Neural cell (in vitro differentiated cells): Measurements from ENCODE around the gene FCRL6. TPM values are rescaled to one million over a fixed set of nuclear protein-coding genes. Genes with fewer than 3 reads are reported as not detected.

Experiments
- H2AFZ ChIP-seq: fragments of 200-600, 300-800 bp; sonication (generic), shearing (Covaris generic); 2 replicates; pipeline ENCODE4 v1.6.0; 2014; ENCODE audit warnings: low read depth, mild to moderate bottlenecking, antibody characterized with exemption, low read length, moderate library complexity
- H3F3A ChIP-seq: fragments of 200-600 bp; shearing (Covaris generic); 2 replicates; pipeline ENCODE4 v1.6.1; 2016; ENCODE audit warnings: mild to moderate bottlenecking, moderate library complexity, mixed read lengths, antibody characterized with exemption, low read length; ENCODE audit not compliant: insufficient read depth, poor library complexity, severe bottlenecking
- H3K27ac ChIP-seq: fragments of 200-600, 300-800 bp; sonication (generic), shearing (Covaris generic); 2 replicates; pipeline ENCODE4 v1.5.1; 2014; ENCODE audit warnings: mild to moderate bottlenecking, low read length, moderate library complexity
- H3K27me3 ChIP-seq: fragments of 300-800, 200-600 bp; sonication (generic), shearing (Covaris generic); 2 replicates; pipeline ENCODE4 v1.6.0; 2014; ENCODE audit warnings: mild to moderate bottlenecking, low read depth, low read length, moderate library complexity; ENCODE audit not compliant: insufficient read depth
- H3K36me3 ChIP-seq: fragments of 300-800, 200-600 bp; sonication (generic), shearing (Covaris generic); 2 replicates; pipeline ENCODE4 v1.5.1; 2014; ENCODE audit warnings: mild to moderate bottlenecking, antibody characterized with exemption, low read length, moderate library complexity; ENCODE audit not compliant: insufficient read depth
- H3K4me2 ChIP-seq: fragments of 300-800, 200-600 bp; sonication (generic), shearing (Covaris generic); 2 replicates; pipeline ENCODE4 v1.6.0; 2014; ENCODE audit warnings: mild to moderate bottlenecking, low read length
- H3K4me3 ChIP-seq: fragments of 300-800, 200-600 bp; sonication (generic), shearing (Covaris generic); 2 replicates; pipeline ENCODE4 v1.5.1; 2014; ENCODE audit warnings: mild to moderate bottlenecking, low read length, moderate library complexity
- H3K79me2 ChIP-seq: fragments of 200-600 bp; shearing (Covaris generic); replicated peaks from 2 replicates; pipeline ENCODE4 v1.6.0; 2014; ENCODE audit warnings: mild to moderate bottlenecking, low read length, moderate library complexity; ENCODE audit not compliant: insufficient read depth
- H3K9ac ChIP-seq: fragments of 300-800, 200-600 bp; sonication (generic), shearing (Covaris generic); 2 replicates; pipeline ENCODE4 v1.6.1; 2016; ENCODE audit warnings: mild to moderate bottlenecking, low read length, mixed read lengths
- H3K9me2 ChIP-seq: fragments of 200-600 bp; shearing (Covaris generic); 2 replicates; pipeline ENCODE4 v1.6.1; 2016; ENCODE audit warnings: mild to moderate bottlenecking, low read length, mixed read lengths; ENCODE audit not compliant: insufficient read depth
- H3K9me3 ChIP-seq: fragments of 200-600, 300-800 bp; sonication (generic), shearing (Covaris generic); 2 replicates; pipeline ENCODE4 v1.6.1; 2016; ENCODE audit warnings: mild to moderate bottlenecking, mixed run types, low read length, moderate library complexity, mixed read lengths
- H4K20me1 ChIP-seq: fragments of 200-600 bp; shearing (Covaris generic); 2 replicates; pipeline ENCODE4 v1.6.1; 2016; ENCODE audit warnings: mild to moderate bottlenecking, mixed run types; ENCODE audit not compliant: insufficient read depth
- EP300 ChIP-seq: fragments of 450-650 bp; conservative IDR thresholded peaks from 2 replicates; pipeline ENCODE4 v1.6.1; 2014; ENCODE audit warnings: antibody characterized with exemption, mild to moderate bottlenecking, moderate library complexity; ENCODE audit not compliant: poor library complexity, severe bottlenecking
- EZH2 ChIP-seq: fragments of 200-600, 300-800 bp; shearing (Covaris generic), sonication (generic); IDR thresholded peaks from 2 replicates; pipeline ENCODE4 v1.6.1; 2014; ENCODE audit warnings: antibody characterized with exemption, low read length, borderline replicate concordance, mild to moderate bottlenecking; ENCODE audit not compliant: insufficient read depth, poor library complexity, severe bottlenecking
- MXI1 ChIP-seq: fragments of 450-650 bp; conservative IDR thresholded peaks from 2 replicates; pipeline ENCODE4 v1.6.1; 2014; ENCODE audit warnings: antibody characterized with exemption, mild to moderate bottlenecking; ENCODE audit not compliant: poor library complexity, severe bottlenecking
- POLR2AphosphoS5 ChIP-seq: IDR thresholded peaks from 2 replicates; pipeline ENCODE4 v1.6.1; 2012
- RAD21 ChIP-seq: fragments of 450-650 bp; conservative IDR thresholded peaks from 2 replicates; pipeline ENCODE4 v1.6.1; 2014; ENCODE audit warnings: antibody characterized with exemption, mild to moderate bottlenecking, moderate library complexity
- SMC3 ChIP-seq: fragments of 450-650 bp; conservative IDR thresholded peaks from 2 replicates; pipeline ENCODE4 v1.6.1; 2014; ENCODE audit warnings: antibody characterized with exemption, mild to moderate bottlenecking, moderate library complexity; ENCODE audit not compliant: poor library complexity
- TAF1 ChIP-seq: IDR thresholded peaks from 2 replicates; pipeline ENCODE4 v1.6.1; 2012; ENCODE audit warnings: low read depth
- polyA plus RNA-seq: library from polyadenylated mRNA; depleted of rRNA; stranded (reverse); fragments of >200 nt; gene quantifications from 2 replicates; pipeline ENCODE4 v1.2.3, GENCODE V29; 2014
- TF ChIP-seq, protein P1 (sequence below): IDR thresholded peaks from 2 replicates; pipeline ENCODE4 v1.6.1; 2012; ENCODE audit warnings: borderline replicate concordance
- TF ChIP-seq, protein P2 (sequence below): fragments of 450-650 bp; IDR thresholded peaks from 2 replicates; pipeline ENCODE4 v1.5.1; 2014; ENCODE audit warnings: antibody characterized with exemption, mild to moderate bottlenecking, moderate library complexity; ENCODE audit not compliant: poor library complexity, severe bottlenecking

The FCRL6 gene
- polyA plus RNA-seq, 1 donor from 2014 or later, result not detected

DNA sequence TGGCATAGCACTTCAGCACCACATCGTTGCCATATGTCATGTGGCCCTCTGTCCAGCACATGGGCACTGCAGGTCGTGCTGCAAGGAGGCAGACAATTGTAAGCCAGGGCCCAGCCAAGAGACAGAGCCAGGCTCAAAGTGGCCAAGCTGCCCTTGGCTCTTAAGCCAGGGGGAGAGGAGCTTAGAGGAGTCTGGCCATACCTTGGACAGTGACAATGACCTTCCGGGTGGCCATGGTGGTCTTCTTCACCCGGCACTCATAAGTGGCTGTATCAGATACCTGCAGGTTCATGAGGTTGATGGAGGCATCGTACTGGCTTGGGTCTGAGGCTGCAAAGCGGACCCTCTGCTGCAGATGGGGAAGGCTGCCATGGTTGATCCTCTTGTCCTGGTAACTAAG, 55.7 kb downstream of the FCRL6 start:
- H3K9me3 ChIP-seq, result no peaks in the 10 kb centered on the region
- no peak overlapping the region for H3K4me2 ChIP-seq
- no peak for TF ChIP-seq MXI1
- H2AFZ ChIP-seq, result no peak overlapping the region
- H3K9ac ChIP-seq, result no peak overlapping the region
- H3K79me2 ChIP-seq, result no peaks in the 10 kb centered on the region
- H3F3A ChIP-seq, result no peaks in the 10 kb centered on the region
- peaks cover 46% of the 10 kb centered on the region for H3K27me3 ChIP-seq
- no peaks in the 10 kb centered on the region for H3K9me2 ChIP-seq
- no peak overlapping the region for H3K4me3 ChIP-seq
- no peaks in the 10 kb centered on the region for H4K20me1 ChIP-seq
- H3K27ac ChIP-seq, result no peak overlapping the region
- H3K36me3 ChIP-seq, result no peaks in the 10 kb centered on the region

DNA sequence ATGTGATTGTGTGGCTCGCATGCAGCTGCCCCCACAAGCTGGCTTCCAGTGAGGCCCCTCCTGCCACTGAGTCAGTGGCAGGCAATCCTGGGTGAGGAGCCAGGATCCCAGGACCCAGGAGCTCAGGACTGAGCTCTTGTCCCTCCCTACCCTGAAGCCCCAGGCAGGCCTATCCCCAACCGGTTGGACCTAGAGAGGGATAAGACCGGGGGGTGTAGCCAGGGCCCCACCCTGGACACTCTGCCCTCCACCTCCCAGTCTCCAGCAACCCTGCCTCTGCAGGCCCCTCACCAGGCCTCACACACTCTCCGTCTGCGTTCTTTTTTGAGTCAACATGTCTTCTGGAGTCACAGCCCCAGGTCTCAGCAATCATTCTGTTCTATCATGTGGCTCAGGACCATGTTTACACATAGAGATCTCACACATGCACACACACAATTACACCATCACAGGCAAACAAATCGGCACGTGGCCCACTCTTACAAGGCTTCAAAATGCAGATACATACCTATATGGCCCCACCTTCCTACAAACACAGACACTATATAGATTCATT, 57.7 kb downstream of the FCRL6 start:
- Histone ChIP-seq H3K36me3 (no peaks in the 10 kb centered on the region), H3F3A (no peaks in the 10 kb centered on the region), H3K4me3 (no peak overlapping the region), H3K4me2 (no peak overlapping the region), H3K9ac (no peak overlapping the region), H3K9me3 (no peaks in the 10 kb centered on the region), H4K20me1 (no peaks in the 10 kb centered on the region), H2AFZ (no peak overlapping the region), H3K27ac (no peak overlapping the region), H3K27me3 (peaks cover 27% of the 10 kb centered on the region), H3K9me2 (no peaks in the 10 kb centered on the region), H3K79me2 (no peaks in the 10 kb centered on the region)
- TF ChIP-seq EZH2 (no peak), RAD21 (no peak), EP300 (no peak)
- TF ChIP-seq, protein P1, sequence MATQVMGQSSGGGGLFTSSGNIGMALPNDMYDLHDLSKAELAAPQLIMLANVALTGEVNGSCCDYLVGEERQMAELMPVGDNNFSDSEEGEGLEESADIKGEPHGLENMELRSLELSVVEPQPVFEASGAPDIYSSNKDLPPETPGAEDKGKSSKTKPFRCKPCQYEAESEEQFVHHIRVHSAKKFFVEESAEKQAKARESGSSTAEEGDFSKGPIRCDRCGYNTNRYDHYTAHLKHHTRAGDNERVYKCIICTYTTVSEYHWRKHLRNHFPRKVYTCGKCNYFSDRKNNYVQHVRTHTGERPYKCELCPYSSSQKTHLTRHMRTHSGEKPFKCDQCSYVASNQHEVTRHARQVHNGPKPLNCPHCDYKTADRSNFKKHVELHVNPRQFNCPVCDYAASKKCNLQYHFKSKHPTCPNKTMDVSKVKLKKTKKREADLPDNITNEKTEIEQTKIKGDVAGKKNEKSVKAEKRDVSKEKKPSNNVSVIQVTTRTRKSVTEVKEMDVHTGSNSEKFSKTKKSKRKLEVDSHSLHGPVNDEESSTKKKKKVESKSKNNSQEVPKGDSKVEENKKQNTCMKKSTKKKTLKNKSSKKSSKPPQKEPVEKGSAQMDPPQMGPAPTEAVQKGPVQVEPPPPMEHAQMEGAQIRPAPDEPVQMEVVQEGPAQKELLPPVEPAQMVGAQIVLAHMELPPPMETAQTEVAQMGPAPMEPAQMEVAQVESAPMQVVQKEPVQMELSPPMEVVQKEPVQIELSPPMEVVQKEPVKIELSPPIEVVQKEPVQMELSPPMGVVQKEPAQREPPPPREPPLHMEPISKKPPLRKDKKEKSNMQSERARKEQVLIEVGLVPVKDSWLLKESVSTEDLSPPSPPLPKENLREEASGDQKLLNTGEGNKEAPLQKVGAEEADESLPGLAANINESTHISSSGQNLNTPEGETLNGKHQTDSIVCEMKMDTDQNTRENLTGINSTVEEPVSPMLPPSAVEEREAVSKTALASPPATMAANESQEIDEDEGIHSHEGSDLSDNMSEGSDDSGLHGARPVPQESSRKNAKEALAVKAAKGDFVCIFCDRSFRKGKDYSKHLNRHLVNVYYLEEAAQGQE, result no peak
- TF ChIP-seq, protein P2, sequence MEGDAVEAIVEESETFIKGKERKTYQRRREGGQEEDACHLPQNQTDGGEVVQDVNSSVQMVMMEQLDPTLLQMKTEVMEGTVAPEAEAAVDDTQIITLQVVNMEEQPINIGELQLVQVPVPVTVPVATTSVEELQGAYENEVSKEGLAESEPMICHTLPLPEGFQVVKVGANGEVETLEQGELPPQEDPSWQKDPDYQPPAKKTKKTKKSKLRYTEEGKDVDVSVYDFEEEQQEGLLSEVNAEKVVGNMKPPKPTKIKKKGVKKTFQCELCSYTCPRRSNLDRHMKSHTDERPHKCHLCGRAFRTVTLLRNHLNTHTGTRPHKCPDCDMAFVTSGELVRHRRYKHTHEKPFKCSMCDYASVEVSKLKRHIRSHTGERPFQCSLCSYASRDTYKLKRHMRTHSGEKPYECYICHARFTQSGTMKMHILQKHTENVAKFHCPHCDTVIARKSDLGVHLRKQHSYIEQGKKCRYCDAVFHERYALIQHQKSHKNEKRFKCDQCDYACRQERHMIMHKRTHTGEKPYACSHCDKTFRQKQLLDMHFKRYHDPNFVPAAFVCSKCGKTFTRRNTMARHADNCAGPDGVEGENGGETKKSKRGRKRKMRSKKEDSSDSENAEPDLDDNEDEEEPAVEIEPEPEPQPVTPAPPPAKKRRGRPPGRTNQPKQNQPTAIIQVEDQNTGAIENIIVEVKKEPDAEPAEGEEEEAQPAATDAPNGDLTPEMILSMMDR, result no peak

DNA sequence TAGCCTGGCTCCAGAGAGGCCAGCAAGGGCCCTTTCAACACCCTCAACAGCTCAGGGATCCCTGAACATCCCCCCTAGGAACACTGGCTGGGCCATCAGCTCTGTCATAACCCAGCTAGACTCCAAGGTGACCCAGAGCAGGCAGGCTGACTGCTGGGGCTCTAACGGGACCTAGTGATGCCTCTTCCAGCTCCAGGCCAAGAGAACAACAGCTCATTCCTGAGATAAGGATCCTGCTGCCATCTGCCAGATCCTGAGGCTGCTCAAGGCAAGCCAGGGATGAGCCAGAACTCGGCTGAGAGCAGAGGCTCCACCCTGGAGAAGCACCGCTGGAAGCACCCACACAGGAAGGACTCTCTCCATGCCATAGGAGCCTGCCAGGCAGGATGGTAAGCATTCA, 58.3 kb downstream of the FCRL6 start:
- no peak overlapping the region for H3K4me3 ChIP-seq
- TF ChIP-seq MXI1 (no peak), SMC3 (no peak), RAD21 (no peak), EP300 (no peak), POLR2AphosphoS5 (no peak), TAF1 (no peak), EZH2 (no peak)
- TF ChIP-seq, protein P1, result no peak
- TF ChIP-seq, protein P2, result no peak
- no peaks in the 10 kb centered on the region for H4K20me1 ChIP-seq
- H3K27me3 ChIP-seq, result peaks cover 21% of the 10 kb centered on the region
- no peak overlapping the region for H3K4me2 ChIP-seq
- no peaks in the 10 kb centered on the region for H3F3A ChIP-seq
- H3K9me2 ChIP-seq, result no peaks in the 10 kb centered on the region
- no peaks in the 10 kb centered on the region for H3K36me3 ChIP-seq
- no peak overlapping the region for H2AFZ ChIP-seq
- no peaks in the 10 kb centered on the region for H3K9me3 ChIP-seq
- H3K27ac ChIP-seq, result no peak overlapping the region
- no peak overlapping the region for H3K9ac ChIP-seq
- no peaks in the 10 kb centered on the region for H3K79me2 ChIP-seq
